WI38 (cell line): Measurements from ENCODE around the gene PHC3.
"Not testable (repeated sequence)": the region's sequence is repeated elsewhere in the genome, so short reads cannot be mapped to it uniquely, and the experiment has no call there.

Experiments
- H3K4me3 ChIP-seq: 2 replicates; pipeline ENCODE4 v1.5.1; 2011; ENCODE audit warnings: low read depth, mild to moderate bottlenecking, control low read depth, low read length
- TF ChIP-seq, protein P1 (sequence below): IDR thresholded peaks from 2 replicates; pipeline ENCODE4 v1.5.1; 2012; ENCODE audit warnings: low read depth, mild to moderate bottlenecking, control low read depth, low read length

PHC3 gene

DNA sequence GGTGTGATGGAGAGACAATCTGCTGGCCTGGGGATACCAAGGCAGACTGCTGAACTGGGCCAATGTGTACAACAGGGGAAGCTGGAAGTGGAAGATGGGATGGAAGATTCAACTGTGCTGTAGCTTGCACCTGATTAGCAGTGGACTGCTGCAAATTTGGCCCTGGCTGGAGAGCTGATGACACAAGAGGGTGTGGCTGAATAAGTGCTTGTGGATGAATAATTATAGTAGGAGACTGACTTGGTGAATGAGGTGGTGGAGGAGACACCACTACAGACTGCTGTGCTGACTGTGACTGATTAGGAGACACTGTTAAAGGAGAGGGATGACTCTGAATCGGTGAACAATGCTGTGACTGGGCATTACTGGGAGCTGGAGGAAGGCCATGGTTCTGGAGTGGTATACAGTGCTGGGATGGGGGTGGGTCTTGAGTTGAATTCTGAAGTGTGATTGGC is 52.5 kb downstream of the PHC3 start:
- TF ChIP-seq, protein P1, sequence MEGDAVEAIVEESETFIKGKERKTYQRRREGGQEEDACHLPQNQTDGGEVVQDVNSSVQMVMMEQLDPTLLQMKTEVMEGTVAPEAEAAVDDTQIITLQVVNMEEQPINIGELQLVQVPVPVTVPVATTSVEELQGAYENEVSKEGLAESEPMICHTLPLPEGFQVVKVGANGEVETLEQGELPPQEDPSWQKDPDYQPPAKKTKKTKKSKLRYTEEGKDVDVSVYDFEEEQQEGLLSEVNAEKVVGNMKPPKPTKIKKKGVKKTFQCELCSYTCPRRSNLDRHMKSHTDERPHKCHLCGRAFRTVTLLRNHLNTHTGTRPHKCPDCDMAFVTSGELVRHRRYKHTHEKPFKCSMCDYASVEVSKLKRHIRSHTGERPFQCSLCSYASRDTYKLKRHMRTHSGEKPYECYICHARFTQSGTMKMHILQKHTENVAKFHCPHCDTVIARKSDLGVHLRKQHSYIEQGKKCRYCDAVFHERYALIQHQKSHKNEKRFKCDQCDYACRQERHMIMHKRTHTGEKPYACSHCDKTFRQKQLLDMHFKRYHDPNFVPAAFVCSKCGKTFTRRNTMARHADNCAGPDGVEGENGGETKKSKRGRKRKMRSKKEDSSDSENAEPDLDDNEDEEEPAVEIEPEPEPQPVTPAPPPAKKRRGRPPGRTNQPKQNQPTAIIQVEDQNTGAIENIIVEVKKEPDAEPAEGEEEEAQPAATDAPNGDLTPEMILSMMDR = no peak
- no peak overlapping the region for H3K4me3 ChIP-seq

DNA sequence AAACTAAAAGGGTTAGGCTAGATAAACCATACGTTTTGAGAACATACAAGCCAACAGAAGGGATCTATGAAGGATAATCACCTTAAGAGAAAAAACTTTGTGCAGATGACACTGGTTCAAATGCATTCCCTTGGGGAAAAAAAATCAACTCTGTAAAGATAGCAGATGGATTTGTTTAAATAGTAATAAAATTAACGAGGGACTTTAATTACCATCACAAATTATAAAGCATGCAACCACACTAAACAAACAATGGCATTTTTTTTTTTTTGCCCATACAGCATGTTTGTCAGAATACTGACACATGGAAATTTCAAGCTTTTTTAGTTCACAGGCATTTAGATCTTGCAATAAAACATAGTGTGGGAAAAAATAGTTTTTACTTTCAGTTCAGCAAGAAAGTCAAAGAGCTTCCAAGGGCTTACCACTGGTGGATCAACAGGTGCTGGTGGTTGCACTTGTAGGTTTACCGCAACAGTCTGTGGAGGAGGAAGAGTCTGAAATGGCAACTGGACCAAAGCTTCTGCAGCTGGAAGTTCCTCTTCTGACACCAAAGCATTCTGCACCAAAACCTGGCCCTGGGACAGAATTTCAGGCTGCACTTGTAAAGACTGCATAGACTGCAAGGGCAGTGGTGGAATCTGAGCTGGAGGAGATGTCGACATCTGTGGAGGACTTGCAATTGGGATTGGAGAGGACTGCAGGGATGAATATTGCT is 53.1 kb downstream of the PHC3 start:
- no peak overlapping the region for H3K4me3 ChIP-seq
- TF ChIP-seq, protein P1 = no peak

DNA sequence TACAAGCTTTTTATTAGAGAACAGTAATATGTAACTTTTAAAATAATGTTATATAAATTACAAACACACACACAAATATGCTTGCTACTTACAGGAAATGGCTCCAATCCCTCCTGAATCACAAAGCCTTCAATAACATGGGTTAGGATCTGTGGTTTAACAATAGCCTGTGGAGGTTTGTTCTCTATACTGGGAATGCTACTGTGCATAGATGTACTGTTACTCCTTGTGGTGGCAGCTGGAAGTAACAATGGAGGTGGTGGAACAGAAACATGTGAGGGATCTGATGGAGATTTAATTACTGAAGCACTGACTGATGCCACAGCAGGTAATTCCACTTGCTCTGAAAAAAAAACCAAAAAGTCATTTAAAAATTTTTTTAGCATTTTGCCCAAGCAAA is 64.4 kb downstream of the PHC3 start:
- H3K4me3 ChIP-seq = no peak overlapping the region
- TF ChIP-seq, protein P1 = peak; percentile 8; the same call in 1 of the 2 replicates

DNA sequence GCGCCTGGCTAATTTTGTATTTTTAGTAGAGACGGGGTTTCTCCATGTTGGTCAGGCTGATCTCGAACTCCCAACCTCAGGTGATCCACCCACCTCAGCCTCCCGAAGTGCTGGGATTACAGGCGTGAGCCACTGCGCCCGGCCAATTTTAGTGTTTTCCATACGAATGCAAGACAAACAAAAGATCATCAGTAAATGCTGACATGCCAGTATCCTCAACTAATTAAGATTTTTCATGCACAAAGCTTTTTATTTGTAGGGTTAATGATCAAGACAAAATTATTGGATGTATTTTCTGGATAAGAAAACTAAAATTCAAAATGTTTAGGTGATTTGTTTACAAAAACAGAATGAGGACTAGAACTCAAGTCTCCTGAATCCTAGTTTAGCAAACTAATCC is 67.4 kb downstream of the PHC3 start:
- not testable (repeated sequence) for H3K4me3 ChIP-seq

DNA sequence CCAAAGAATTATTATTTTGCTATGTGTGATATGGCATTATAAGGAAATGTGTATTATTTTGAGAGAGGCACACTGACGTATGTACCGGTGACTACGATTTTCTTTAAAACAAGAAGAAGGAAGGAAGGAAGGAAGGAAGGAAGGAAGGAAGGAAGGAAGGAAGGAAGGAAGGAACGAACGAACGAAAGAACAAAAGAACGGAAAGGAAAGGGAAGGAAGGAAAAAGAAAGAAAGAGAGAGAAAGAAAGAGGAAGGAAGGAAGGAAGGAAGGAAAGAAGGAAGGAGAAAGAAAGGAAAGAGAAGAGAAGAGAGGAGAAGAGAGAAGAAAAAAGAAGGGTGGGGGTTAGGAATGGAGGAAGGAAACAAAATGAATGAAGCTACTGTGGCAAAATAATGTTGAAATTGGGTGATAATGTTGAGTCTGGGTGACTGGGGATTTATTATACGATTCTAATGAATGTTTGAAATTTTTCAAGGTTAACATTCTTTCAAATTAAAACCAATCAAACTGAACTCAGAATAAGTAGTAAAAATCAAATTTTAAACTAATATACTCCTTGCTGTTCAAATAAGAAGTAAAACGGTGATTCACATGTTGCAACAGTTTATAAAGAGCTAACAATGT is 70.3 kb downstream of the PHC3 start:
- TF ChIP-seq, protein P1 = no peak
- no peak overlapping the region for H3K4me3 ChIP-seq

DNA sequence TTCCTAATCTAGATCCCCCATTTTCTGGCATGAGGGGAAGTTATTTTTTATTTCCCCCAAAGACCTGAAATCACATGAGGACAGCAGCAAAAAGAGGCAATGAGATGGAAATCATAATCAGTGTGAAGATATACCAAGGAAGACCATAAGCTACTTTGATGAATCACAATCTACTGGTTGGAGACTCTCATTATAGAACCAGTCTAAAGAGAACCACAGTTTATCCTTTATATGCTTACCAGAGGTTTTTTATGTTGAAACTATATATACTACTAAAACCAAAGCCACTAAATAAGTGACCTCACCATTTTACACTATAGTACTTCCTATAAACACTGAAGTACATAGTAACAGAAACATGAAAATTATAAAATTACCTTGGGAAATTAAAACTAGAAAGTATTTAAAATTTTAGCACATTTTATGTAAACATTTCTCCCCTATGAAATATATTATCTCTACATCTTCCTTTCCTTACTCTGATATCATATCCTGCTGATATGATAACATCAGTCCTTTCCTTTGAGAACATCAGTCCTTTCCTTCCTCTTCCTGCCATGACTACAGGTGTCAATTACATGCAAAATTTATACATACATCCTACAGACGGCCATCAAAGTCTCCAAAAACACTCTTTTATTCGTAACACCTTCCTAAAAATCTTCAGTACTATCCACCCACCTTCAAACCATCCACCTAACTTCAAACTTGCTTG is 71.8 kb downstream of the PHC3 start:
- no peak overlapping the region for H3K4me3 ChIP-seq
- TF ChIP-seq, protein P1 = no peak

DNA sequence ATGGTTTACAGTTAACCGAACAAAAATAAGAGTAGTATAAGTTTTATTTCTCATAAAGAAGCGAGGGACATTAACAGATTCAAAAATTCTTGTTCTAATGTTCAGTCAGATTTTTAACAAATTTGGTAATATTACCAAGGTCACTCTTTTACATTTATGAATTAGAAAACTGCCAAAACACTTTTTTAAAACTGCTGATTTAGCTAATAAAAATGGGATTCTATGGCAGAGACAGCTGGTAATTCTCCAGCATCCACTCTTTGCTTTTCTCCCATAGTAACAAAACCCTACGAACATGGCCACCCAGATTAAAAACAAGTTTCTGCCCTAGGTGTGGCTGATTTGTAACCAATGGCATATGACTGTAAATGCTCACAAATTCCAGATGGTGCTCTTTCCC is 72.6 kb downstream of the PHC3 start:
- TF ChIP-seq, protein P1 = no peak
- H3K4me3 ChIP-seq = no peak overlapping the region
